B cell (primary cell): Measurements from ENCODE around the gene GPR37L1. TPM values are rescaled to one million over a fixed set of nuclear protein-coding genes. Genes with fewer than 3 reads are reported as not detected.

Source experiments
- ATAC-seq: fragments of 200-7000 bp; cut with Tn5 transposase; one replicate; pipeline ENCODE4 v1.10.0; 2021; ENCODE audit warnings: low read depth, mild to moderate bottlenecking, moderate number of reproducible peaks, moderate library complexity
- CTCF ChIA-PET: fragments of 350-600 bp; sonication (Branson Sonifier 250); formaldehyde crosslinking; loops from one replicate; lab custom pipeline; 2021; ENCODE audit warnings: antibody characterized with exemption, inconsistent platforms; lab: Charles Lee
- POLR2A ChIA-PET: fragments of 350-600 bp; sonication (Branson Sonifier 250); formaldehyde crosslinking; loops from one replicate; lab custom pipeline; 2021; ENCODE audit warnings: antibody characterized with exemption; lab: Charles Lee
- DNase-seq: peaks from one replicate; pipeline ENCODE4 v3.0.0; 2013
- H2AFZ ChIP-seq: 2 replicates; pipeline ENCODE4 v1.6.1; 2012; ENCODE audit warnings: mild to moderate bottlenecking, low read depth, low read length; ENCODE audit not compliant: insufficient read depth, poor library complexity, severe bottlenecking
- H3K27ac ChIP-seq, 2 donors: 1 replicate in 1 of 2; 2 replicates in 1 of 2; pipeline ENCODE4 v1.5.1; 2012 to 2013; ENCODE audit warnings: low read length in 2 of 2, mild to moderate bottlenecking in 2 of 2, moderate library complexity in 1 of 2
- H3K27me3 ChIP-seq, 4 experiments: fragments of 200-600 bp in 1 of 4; sonication (generic) in 1 of 4; replicated peaks in 1 of 4; 1 replicate in 2 of 4; 2 replicates in 2 of 4; pipeline versions ENCODE4 v1.6.1 to v1.7.0; 2013 to 2016; ENCODE audit warnings: low read length in 3 of 4, mild to moderate bottlenecking in 2 of 4, mixed read lengths in 1 of 4, moderate library complexity in 1 of 4; ENCODE audit not compliant: insufficient read depth in 4 of 4, control insufficient read depth in 3 of 4; ENCODE audit errors: control extremely low read depth in 1 of 4
- H3K36me3 ChIP-seq, 2 experiments: replicated peaks in 1 of 2; 1 replicate in 1 of 2; 2 replicates in 1 of 2; pipeline versions ENCODE4 v1.6.1 to v1.7.1; 2013; ENCODE audit warnings: low read length in 1 of 2; ENCODE audit not compliant: insufficient read depth in 2 of 2, control insufficient read depth in 1 of 2; ENCODE audit errors: control extremely low read depth in 1 of 2, extremely low read depth in 1 of 2
- H3K4me1 ChIP-seq, 2 donors: fragments of 200-600 bp in 1 of 2; sonication (generic) in 1 of 2; 1 replicate in 1 of 2; 2 replicates in 1 of 2; pipeline versions ENCODE4 v1.5.1 to v1.6.1; 2013 to 2017; ENCODE audit warnings: low read length in 2 of 2; ENCODE audit not compliant: control insufficient read depth in 2 of 2, insufficient read depth in 2 of 2
- H3K4me2 ChIP-seq: replicated peaks from 2 replicates; pipeline ENCODE3; 2012; ENCODE audit warnings: mild to moderate bottlenecking, low read depth, low read length; ENCODE audit not compliant: poor library complexity, severe bottlenecking
- H3K4me3 ChIP-seq, 5 experiments: fragments of 200-600 bp in 1 of 5; sonication (generic) in 1 of 5; 1 replicate in 3 of 5; 2 replicates in 2 of 5; pipeline versions ENCODE4 v1.5.1 to v1.7.0; 2011 to 2016; ENCODE audit warnings: low read length in 4 of 5, mild to moderate bottlenecking in 4 of 5, low read depth in 2 of 5, control low read depth in 1 of 5, moderate library complexity in 1 of 5; ENCODE audit not compliant: insufficient read depth in 1 of 5; ENCODE audit errors: control extremely low read depth in 1 of 5, extremely low read depth in 1 of 5
- H3K79me2 ChIP-seq: fragments of 200-600 bp; sonication (generic); one replicate; pipeline ENCODE4 v1.6.0; 2016; ENCODE audit warnings: low read length; ENCODE audit not compliant: control insufficient read depth, insufficient read depth
- H3K9ac ChIP-seq: fragments of 200-600 bp; sonication (generic); 2 replicates; pipeline ENCODE4 v1.6.1; 2017; ENCODE audit warnings: mild to moderate bottlenecking, low read length, moderate library complexity
- H3K9me3 ChIP-seq, 3 donors: one replicate each; pipeline versions ENCODE4 v1.6.1 to v1.7.1; 2013; ENCODE audit warnings: low read length in 2 of 3; ENCODE audit not compliant: control insufficient read depth in 2 of 3, insufficient read depth in 1 of 3; ENCODE audit errors: control extremely low read depth in 1 of 3
- H4K20me1 ChIP-seq: 2 replicates; pipeline ENCODE4 v1.6.0; 2012; ENCODE audit warnings: mild to moderate bottlenecking, low read length; ENCODE audit not compliant: insufficient read depth, control insufficient read depth, poor library complexity, severe bottlenecking
- H3K27ac Mint-ChIP-seq: one replicate; pipeline ENCODE4 v1.8.0; 2021; ENCODE audit warnings: mixed read lengths
- H3K27me3 Mint-ChIP-seq: one replicate; pipeline ENCODE4 v1.8.0; 2021; ENCODE audit warnings: mixed read lengths
- H3K4me1 Mint-ChIP-seq: one replicate; pipeline ENCODE4 v1.8.0; 2021; ENCODE audit warnings: mixed read lengths
- H3K4me3 Mint-ChIP-seq: one replicate; pipeline ENCODE4 v1.8.0; 2021; ENCODE audit warnings: mixed read lengths
- H3K9me3 Mint-ChIP-seq: one replicate; pipeline ENCODE4 v1.8.0; 2022; ENCODE audit warnings: mixed read lengths; ENCODE audit not compliant: insufficient read depth
- EZH2 ChIP-seq: IDR thresholded peaks from 2 replicates; pipeline ENCODE4 v1.6.1; 2012; ENCODE audit warnings: borderline replicate concordance, low read depth, mild to moderate bottlenecking, moderate library complexity, low read length; ENCODE audit not compliant: insufficient read depth, poor library complexity, severe bottlenecking
- WGBS: methylation state at CpG from one replicate; pipeline ENCODE4 v1.1.5; 2013; ENCODE audit warnings: missing lambda C conversion rate; ENCODE audit not compliant: insufficient coverage; 5-methylcytosine and 5-hydroxymethylcytosine counted together
- intact Hi-C: fragments of 100-400 bp; cut with micrococcal nuclease; formaldehyde crosslinking; loops from one replicate; pipeline ENCODE4 v1.10.0; 2022
- polyA plus RNA-seq: library from polyadenylated mRNA; depleted of rRNA; stranded (reverse); fragments of >200 nt; gene quantifications from 2 replicates; pipeline ENCODE4 v1.2.3, GENCODE V29; 2012
- total RNA-seq, 2 donors: library from RNA; stranded (reverse); fragments of 120-200 nt in 1 of 2; gene quantifications; 1 replicate in 1 of 2; 2 replicates in 1 of 2; pipeline versions ENCODE4 v1.2.3 to v1.2.4, GENCODE V29; 2013 to 2022
- TF ChIP-seq, protein P1 (sequence below): fragments of 200-600 bp; IDR thresholded peaks from one replicate; pipeline ENCODE4 v1.8.0; 2022; ENCODE audit warnings: antibody characterized with exemption, mild to moderate bottlenecking

GPR37L1 gene
- total and polyA plus RNA-seq, 2 donors (not counting 1 experiment from before 2014, with no cell fraction given): not detected

GRCh38 chr1:202143768-202144401 lies 21.2 kb downstream of the GPR37L1 start:
- Histone ChIP-seq H3K36me3 (peaks cover 0 to 16% of the 10 kb centered on the region in 2 experiments), H3K9me3 (no peaks in the 10 kb centered on the region), H4K20me1 (peaks cover 49% of the 10 kb centered on the region), H2AFZ (peak overlapping the region; percentile 94), H3K4me1 (peaks cover 30 to 43% of the 10 kb centered on the region in 2 donors), H3K27me3 (no peaks in the 10 kb centered on the region), H3K79me2 (peaks cover 62% of the 10 kb centered on the region), H3K4me3 (peak overlapping the region; percentile 74 to 92 (median 88)), H3K4me2 (peak overlapping the region; percentile 96), H3K27ac (peak overlapping the region; percentile 65 to 90), H3K9ac (peak overlapping the region; percentile 90)
- TF ChIP-seq, protein P1, sequence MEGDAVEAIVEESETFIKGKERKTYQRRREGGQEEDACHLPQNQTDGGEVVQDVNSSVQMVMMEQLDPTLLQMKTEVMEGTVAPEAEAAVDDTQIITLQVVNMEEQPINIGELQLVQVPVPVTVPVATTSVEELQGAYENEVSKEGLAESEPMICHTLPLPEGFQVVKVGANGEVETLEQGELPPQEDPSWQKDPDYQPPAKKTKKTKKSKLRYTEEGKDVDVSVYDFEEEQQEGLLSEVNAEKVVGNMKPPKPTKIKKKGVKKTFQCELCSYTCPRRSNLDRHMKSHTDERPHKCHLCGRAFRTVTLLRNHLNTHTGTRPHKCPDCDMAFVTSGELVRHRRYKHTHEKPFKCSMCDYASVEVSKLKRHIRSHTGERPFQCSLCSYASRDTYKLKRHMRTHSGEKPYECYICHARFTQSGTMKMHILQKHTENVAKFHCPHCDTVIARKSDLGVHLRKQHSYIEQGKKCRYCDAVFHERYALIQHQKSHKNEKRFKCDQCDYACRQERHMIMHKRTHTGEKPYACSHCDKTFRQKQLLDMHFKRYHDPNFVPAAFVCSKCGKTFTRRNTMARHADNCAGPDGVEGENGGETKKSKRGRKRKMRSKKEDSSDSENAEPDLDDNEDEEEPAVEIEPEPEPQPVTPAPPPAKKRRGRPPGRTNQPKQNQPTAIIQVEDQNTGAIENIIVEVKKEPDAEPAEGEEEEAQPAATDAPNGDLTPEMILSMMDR: no peak
- TF ChIP-seq EZH2: no peak
- ATAC-seq (peak; percentile 57), DNase-seq (no peak)
- H3K9me3 Mint-ChIP-seq: no peaks in the 10 kb centered on the region
- intact Hi-C loops: loop anchor here (1.0 to 10.0 kb wide), 3 partner anchors 16 to 989 kb away; partner anchors contain the start of genes PPP1R12B, PTPN7 and TMEM9
- H3K4me1 Mint-ChIP-seq: peaks cover 50% of the 10 kb centered on the region
- no peaks in the 10 kb centered on the region for H3K27me3 Mint-ChIP-seq
- ChIA-PET CTCF (interaction anchor here (0.9 to 3.1 kb wide), 8 partner anchors 9 to 165 kb away, joined by 3 to 23 read pairs (median 7); partner anchors contain the start of gene PTPN7), POLR2A (interaction anchor here (1.1 to 1.4 kb wide), 2 partner anchors 11 to 16 kb away, joined by 3 to 4 read pairs; partner anchors contain the start of gene PTPN7)
- peak overlapping the region; percentile 95 for H3K27ac Mint-ChIP-seq
- WGBS: under 1% methylated on average over 58 of the region's 58 CpGs
- H3K4me3 Mint-ChIP-seq: peak overlapping the region; percentile 93
